Breast epithelium (tissue), 4 donors: Measurements from ENCODE around the gene TPT1. TPM values are rescaled to one million over a fixed set of nuclear protein-coding genes. Genes with fewer than 3 reads are reported as not detected.

Experiments used
- DNase-seq, 2 donors: peaks; one replicate each; pipeline ENCODE4 v3.0.0-alpha.2; 2019; ENCODE audit warnings: low spot score in 2 of 2
- H3K27ac ChIP-seq, 2 donors: fragments of 200-600 bp; sonication (generic) in 1 of 2; one replicate each; pipeline ENCODE4 v1.5.1; 2016 to 2019; ENCODE audit warnings: mild to moderate bottlenecking in 1 of 2
- H3K27me3 ChIP-seq, 2 donors: fragments of 200-600 bp; sonication (generic) in 1 of 2; one replicate each; pipeline versions ENCODE4 v1.5.1 to v1.6.0; 2017 to 2019; ENCODE audit warnings: control low read depth in 1 of 2, mild to moderate bottlenecking in 1 of 2
- H3K36me3 ChIP-seq: fragments of 200-600 bp; one replicate; pipeline ENCODE4 v1.5.1; 2019
- H3K4me1 ChIP-seq, 2 donors: fragments of 200-600 bp; sonication (generic); one replicate each; pipeline ENCODE4 v1.5.1; 2016 to 2019; ENCODE audit warnings: control low read depth in 1 of 2
- H3K4me3 ChIP-seq, 3 donors: fragments of 200-600 bp; sonication (generic); 1 replicate in 2 of 3; 2 replicates in 1 of 3; pipeline ENCODE4 v1.5.1; 2016 to 2019; ENCODE audit warnings: mild to moderate bottlenecking in 3 of 3, moderate library complexity in 2 of 3
- H3K9me3 ChIP-seq, 2 donors: fragments of 200-600 bp; sonication (generic) in 1 of 2; one replicate each; pipeline ENCODE4 v1.5.1; 2016 to 2019; ENCODE audit warnings: control low read depth in 1 of 2
- POLR2A ChIP-seq: fragments of 450-650 bp; IDR thresholded peaks from one replicate; pipeline ENCODE4 v1.6.1; 2016; ENCODE audit warnings: antibody characterized with exemption, mild to moderate bottlenecking, moderate library complexity
- POLR2AphosphoS5 ChIP-seq, 3 donors: sonication (generic); formaldehyde crosslinking; IDR thresholded peaks; one replicate each; pipeline ENCODE4 v1.6.1; 2017; ENCODE audit warnings: antibody characterized with exemption in 3 of 3
- intact Hi-C: fragments of 100-400 bp; cut with DNase I; formaldehyde crosslinking; loops from one replicate; pipeline ENCODE4 v1.15.1; 2023; ENCODE audit warnings: low total_unique reads
- total RNA-seq, 3 donors: library from RNA; depleted of rRNA; stranded (reverse); fragments of >200 nt; gene quantifications; one replicate each; pipeline ENCODE4 v1.1.0, GENCODE V29; 2016
- TF ChIP-seq, protein P1 (sequence below), 3 donors: fragments of 450-650 bp; IDR thresholded peaks; one replicate each; pipeline ENCODE4 v1.5.1; 2016 to 2017; ENCODE audit warnings: antibody characterized with exemption in 3 of 3, mild to moderate bottlenecking in 3 of 3, moderate library complexity in 3 of 3

Gene TPT1
- total RNA-seq, 3 donors from 2014 or later, result 3,213 to 3,932 (median 3,461) TPM

DNA sequence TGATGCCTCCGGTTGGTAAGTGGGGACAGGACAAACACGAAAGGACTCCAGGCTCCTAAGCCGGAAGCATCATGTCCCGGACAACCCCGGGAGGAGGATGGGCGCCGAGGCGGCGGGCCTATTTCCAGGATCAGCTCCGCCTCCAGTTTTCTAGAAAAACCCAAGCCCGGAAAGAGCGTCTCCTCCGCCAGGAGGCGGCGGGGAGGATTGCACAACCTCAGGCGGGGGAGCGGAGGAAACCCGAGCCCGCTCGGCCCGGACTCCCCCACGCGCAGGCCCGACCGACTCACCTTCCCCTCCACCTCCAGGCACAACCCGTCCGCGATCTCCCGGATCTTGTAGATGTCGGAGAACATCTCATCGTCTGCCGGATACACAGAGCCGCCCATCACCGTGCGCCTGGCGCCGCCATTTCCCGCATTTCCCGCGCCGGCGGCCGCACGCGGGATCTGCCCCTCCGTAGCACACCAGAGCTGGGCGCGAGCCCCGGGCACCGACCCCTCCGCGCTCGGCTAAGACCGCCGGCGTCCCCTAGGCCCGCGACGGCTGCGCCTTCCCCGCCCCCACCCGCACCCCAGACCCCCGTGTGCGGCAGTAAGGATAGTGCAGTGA, 455 bp downstream of the TPT1 start:
- peak; percentile 86 to 89 for DNase-seq
- H3K4me3 ChIP-seq, result peak overlapping the region; percentile 82 to 97 (median 88)
- H3K36me3 ChIP-seq, result no peaks in the 10 kb centered on the region
- no peaks in the 10 kb centered on the region for H3K27me3 ChIP-seq
- H3K9me3 ChIP-seq, result no peaks in the 10 kb centered on the region
- TF ChIP-seq, protein P1, sequence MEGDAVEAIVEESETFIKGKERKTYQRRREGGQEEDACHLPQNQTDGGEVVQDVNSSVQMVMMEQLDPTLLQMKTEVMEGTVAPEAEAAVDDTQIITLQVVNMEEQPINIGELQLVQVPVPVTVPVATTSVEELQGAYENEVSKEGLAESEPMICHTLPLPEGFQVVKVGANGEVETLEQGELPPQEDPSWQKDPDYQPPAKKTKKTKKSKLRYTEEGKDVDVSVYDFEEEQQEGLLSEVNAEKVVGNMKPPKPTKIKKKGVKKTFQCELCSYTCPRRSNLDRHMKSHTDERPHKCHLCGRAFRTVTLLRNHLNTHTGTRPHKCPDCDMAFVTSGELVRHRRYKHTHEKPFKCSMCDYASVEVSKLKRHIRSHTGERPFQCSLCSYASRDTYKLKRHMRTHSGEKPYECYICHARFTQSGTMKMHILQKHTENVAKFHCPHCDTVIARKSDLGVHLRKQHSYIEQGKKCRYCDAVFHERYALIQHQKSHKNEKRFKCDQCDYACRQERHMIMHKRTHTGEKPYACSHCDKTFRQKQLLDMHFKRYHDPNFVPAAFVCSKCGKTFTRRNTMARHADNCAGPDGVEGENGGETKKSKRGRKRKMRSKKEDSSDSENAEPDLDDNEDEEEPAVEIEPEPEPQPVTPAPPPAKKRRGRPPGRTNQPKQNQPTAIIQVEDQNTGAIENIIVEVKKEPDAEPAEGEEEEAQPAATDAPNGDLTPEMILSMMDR (IDR thresholded peaks at IDR 0.05), result peak; percentile 67 to 86 (median 77)
- peak; percentile 27 to 85 (median 33) for TF ChIP-seq POLR2AphosphoS5 (IDR thresholded peaks at IDR 0.05)
- no peak for TF ChIP-seq POLR2A
- peak overlapping the region; percentile 99 to 100 for H3K27ac ChIP-seq
- H3K4me1 ChIP-seq, result peaks cover 0 to 9% of the 10 kb centered on the region in 2 donors
- intact Hi-C loops, result no loop called here

DNA sequence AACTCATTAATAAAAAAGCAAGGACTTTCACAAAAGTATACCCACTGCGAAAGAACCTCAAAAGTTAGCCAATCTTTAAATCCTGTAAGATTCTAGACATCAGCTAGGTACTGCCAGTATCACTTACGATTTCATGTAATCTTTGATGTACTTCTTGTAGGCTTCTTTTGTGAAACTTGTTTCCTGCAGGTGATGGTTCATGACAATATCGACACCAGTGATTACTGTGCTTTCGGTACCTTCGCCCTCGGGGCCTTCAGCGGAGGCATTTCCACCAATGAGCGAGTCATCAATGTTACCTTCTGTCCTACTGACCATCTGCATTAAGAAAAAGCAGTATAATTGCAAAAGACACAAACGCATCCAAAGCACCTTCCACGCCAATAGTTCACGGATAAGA, 1.1 kb downstream of the TPT1 start:
- Histone ChIP-seq H3K36me3 (no peaks in the 10 kb centered on the region), H3K27ac (peak overlapping the region; percentile 99 to 100)

DNA sequence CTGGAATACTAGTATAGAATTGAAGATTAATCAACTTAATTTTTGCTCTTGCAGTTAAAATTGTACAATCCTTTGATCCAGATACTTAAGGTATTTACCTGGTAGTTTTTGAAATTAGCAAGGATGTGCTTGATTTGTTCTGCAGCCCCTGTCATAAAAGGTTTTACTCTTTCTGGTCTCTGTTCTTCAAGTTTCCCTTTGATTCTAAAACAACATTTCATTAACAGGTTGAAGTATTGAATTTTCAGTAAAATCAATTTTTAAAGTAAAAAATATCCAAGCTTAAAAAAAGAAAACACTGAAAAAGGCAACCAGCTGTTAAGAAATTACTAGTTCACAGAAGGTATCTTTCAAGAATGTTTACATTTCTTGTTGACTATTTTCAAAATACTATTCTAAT, 1.6 kb downstream of the TPT1 start:
- Histone ChIP-seq H3K4me3 (peak overlapping the region; percentile 82 to 97 (median 88)), H3K9me3 (no peaks in the 10 kb centered on the region), H3K4me1 (peaks cover 0 to 9% of the 10 kb centered on the region in 2 donors), H3K36me3 (no peaks in the 10 kb centered on the region), H3K27me3 (no peaks in the 10 kb centered on the region), H3K27ac (peak overlapping the region in 1 of 2 donors; percentile 99)
- DNase-seq, result no peak
- intact Hi-C loops, result no loop called here
- TF ChIP-seq POLR2AphosphoS5 (IDR thresholded peaks at IDR 0.05) (no peak), POLR2A (no peak)
- TF ChIP-seq, protein P1 (IDR thresholded peaks at IDR 0.05), result no peak

More for the DNA sequence above, 1.1 kb downstream of the TPT1 start:
- Histone ChIP-seq H3K4me3 (peak overlapping the region; percentile 82 to 97 (median 88)), H3K27me3 (no peaks in the 10 kb centered on the region), H3K4me1 (peaks cover 0 to 9% of the 10 kb centered on the region in 2 donors), H3K9me3 (no peaks in the 10 kb centered on the region)
- DNase-seq, result no peak
- TF ChIP-seq POLR2AphosphoS5 (IDR thresholded peaks at IDR 0.05), result no peak
- TF ChIP-seq, protein P1 (IDR thresholded peaks at IDR 0.05), result no peak
- TF ChIP-seq POLR2A, result no peak
- intact Hi-C loops, result no loop called here

DNA sequence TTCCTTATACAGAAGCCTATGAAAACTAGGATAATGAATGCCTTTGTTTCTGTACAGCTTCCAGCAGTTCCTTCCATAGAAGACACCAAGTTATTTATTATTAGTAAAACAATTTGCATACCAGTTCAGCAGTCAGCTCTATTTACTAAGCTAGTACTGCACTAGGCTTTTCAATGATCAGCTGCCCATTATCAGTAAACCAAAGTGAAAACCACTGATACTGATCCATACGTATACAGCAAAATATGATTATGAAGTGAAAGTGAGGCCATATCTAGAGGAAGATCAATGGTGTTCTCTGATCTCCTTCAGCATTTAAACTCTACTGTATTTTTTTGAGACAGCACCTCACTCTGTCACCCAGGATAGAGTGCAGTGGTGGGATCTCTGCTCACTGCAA, 3.2 kb downstream of the TPT1 start:
- Histone ChIP-seq H3K9me3 (no peaks in the 10 kb centered on the region), H3K36me3 (no peaks in the 10 kb centered on the region), H3K4me1 (peaks cover 0 to 9% of the 10 kb centered on the region in 2 donors), H3K27me3 (no peaks in the 10 kb centered on the region), H3K4me3 (peak overlapping the region in 1 of 3 donors; percentile 97), H3K27ac (peak overlapping the region; percentile 16 to 29)
- intact Hi-C loops, result no loop called here
- DNase-seq, result no peak
- TF ChIP-seq, protein P1 (IDR thresholded peaks at IDR 0.05), result no peak
- TF ChIP-seq POLR2A (no peak), POLR2AphosphoS5 (IDR thresholded peaks at IDR 0.05) (no peak)

DNA sequence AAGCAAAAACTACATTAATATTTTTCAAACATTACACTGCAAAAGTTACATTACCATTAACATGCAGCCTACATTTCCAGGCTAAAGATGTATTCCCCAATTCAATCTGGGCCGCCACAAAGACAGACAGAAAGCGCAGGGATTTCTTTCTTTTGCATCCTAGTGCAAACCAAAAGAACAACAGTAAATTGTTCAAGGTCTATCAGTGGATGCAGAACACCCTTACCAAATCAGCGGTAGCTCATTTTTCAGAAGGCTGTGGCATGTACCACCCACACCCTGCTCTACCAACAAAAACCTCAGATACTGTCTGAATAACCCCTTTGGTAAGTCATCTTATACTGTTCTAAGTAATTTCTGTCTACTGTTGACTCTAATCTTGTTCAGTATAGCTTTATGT, 3.6 kb downstream of the TPT1 start:
- no peaks in the 10 kb centered on the region for H3K9me3 ChIP-seq
- TF ChIP-seq POLR2A (no peak), POLR2AphosphoS5 (IDR thresholded peaks at IDR 0.05) (no peak)
- TF ChIP-seq, protein P1 (IDR thresholded peaks at IDR 0.05), result no peak
- peaks cover 0 to 9% of the 10 kb centered on the region in 2 donors for H3K4me1 ChIP-seq
- intact Hi-C loops, result no loop called here
- H3K36me3 ChIP-seq, result no peaks in the 10 kb centered on the region
- DNase-seq, result no peak
- H3K27me3 ChIP-seq, result no peaks in the 10 kb centered on the region
- H3K27ac ChIP-seq, result no peak overlapping the region
- H3K4me3 ChIP-seq, result peak overlapping the region in 1 of 3 donors; percentile 97
